HG02610 (cell line): ENCODE data around the gene MORC1.

ENCODE experiments used
- ATAC-seq: cut with Tn5 transposase; IDR thresholded peaks from one replicate; pipeline ENCODE4 v1.9.1; 2021; ENCODE audit warnings: mild to moderate bottlenecking, moderate library complexity; ENCODE audit not compliant: unreplicated experiment

Gene MORC1

DNA sequence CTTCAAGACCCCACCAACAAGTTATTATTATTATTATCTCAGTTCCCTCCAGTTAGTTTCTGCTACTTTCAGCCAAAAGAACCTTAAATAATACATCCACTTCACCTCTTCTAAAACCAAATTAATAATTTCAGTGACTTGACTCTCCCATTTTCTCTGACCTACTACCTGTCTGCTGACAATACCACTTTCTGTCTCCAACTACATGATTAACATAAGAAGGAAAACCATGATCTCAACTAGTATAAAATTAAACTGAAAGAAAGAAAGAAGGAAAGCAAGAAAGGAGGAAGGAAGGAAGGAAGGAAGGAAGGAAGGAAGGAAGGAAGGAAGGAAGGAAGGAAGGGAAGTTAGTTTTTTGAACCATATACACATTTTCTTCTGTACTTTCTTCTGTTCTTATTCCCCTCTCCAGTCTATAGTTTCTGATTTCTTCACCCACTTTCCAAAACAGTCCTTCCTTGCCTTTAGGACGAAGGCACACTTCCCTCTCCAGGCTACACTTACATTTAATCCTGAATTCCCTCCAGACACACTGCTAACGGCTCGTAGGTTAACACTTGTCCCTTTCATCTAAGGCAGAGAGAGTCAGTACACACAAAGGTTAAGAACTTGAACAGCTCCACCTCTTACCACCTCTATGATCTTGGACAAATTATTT, 84.8 kb downstream of the MORC1 start:
- no peak for ATAC-seq

DNA sequence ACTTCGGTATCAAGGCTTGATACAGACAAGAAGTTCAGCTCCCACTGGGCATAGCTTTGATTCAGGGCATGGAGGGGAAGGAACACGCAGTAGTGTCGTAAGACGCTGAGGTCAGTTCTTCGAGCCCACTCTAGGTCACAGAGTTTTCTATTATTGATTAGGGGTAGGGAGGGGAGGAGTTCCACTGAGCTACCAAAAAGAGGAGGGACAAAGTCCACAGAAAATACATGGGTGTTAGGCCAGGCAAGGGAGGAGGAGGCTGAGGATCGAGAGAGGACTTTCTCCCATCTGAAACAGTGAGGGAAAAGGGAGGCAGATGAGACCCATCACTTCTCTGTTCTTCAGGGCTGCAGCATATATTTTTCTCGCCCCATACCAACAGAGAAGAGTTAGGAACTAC, 89.2 kb downstream of the MORC1 start:
- no peak for ATAC-seq

DNA sequence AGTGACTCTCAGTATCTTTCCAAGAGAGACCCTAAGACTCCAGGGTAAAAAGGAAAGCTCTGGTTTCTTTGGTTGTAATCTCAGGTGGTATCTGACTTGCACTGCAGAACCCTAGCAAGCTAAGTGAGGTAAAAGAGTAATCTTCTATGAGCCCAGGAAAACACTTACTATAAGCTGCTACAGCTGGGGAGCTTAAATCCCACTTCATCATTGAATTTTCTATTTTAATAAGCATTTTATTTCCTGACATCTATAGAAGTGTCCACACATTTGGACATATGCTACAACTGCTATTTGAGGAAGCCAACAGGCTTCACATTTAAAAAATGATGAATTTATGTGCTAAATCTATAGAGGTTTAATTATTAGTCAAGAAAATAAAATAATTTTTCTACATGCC, 91.1 kb downstream of the MORC1 start:
- ATAC-seq = no peak

DNA sequence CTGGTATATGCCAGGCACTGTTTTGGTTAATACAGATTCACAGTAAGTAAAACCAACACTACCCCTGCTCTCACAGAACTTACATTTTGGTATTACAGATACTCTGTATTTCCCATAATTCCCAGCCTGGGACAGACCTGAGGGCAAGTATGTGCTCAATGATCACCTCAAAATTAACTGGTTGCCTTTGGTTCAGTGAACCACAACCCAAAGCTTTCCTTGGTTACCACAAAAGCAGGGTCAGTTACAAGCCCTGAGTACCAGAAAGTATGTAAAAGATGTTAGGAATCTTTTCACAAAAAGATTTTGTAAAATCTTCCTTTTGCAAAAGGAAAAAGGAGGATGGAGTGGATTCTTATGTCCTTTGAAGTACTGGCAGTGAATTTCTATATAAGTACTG, 92.0 kb downstream of the MORC1 start:
- ATAC-seq = no peak

DNA sequence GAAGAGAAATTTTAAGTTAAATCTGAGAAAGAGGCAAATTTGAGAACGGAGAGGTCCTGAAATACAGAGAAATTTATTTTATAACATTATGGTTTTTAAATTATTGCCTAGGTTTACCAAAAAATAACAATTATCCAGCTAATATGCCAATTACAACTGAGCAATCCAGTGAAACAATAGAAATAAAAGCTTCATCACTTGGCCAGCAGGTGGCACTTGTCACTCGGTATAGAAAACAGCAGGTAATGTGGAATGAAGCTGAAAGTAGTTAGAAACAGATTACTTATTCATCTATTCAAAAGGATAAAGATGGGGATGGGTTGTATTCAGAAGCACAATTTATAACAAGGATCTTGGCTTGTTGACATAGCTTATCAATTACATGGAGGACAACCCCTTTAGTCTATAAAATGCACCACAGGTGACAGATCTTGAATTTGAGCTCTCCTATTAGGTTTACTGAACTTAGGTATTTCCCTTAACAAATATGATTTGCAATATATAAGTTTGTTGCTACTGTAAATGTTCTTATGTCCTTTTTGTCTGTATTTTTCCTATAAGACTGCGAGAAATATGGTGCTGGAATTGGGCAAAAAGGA, 94.2 kb downstream of the MORC1 start:
- peak; percentile 76 for ATAC-seq

DNA sequence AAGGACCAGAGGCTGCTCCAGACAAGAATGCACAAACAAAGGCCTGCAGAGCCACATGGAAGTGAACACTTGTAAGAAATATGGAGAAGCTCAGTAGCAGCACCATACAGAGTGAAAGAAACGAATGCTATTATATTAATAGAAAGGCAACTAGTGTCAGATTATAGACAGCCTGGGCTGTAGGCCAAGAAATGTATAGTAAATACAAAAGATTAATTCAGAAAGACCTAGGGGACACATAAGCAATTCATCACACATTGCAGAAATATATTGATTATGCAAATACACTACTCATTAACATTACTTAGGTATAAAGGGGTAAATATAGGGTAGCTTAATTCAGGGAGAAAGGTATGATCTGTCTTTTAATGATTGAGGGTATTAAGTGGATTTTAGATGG, 94.8 kb downstream of the MORC1 start:
- no peak for ATAC-seq

DNA sequence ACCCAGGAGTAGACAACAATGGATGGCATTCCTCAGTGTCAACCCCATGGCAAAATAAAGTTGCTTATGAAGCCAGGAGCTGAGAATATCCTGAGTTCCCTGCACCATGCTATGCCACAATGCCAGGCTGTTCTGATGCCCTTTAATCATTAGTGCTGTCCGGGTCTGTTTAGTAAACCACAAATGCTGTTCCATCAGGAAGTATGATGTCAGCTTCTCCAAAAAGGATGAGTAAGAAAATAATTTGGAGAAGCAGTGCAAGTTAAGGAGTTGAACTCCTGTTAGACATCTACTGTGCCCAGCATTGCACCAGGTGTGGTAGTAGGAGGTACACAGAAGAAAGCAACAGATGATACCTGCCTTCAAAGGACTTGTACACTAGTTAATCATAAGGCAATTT, 96.4 kb downstream of the MORC1 start:
- no peak for ATAC-seq

DNA sequence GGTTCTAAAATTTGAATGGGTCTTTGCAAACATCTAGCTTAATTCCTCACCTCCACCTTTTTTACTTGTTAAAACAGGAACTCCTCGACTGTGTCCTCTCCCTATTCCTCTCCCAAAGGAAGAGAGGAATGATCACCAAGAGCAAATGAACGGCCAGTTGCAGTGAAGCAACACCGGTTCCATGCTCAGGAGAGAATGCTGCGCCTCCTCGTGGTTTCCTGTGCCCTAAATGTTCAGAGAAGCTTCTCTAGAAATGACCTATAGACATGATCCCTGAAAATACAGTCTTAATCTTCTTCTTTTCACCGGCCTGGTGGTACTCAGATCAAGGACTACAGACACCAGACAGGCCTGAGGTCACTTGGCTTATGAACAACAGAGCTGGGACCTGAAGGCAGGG, 99.1 kb downstream of the MORC1 start:
- ATAC-seq = no peak

DNA sequence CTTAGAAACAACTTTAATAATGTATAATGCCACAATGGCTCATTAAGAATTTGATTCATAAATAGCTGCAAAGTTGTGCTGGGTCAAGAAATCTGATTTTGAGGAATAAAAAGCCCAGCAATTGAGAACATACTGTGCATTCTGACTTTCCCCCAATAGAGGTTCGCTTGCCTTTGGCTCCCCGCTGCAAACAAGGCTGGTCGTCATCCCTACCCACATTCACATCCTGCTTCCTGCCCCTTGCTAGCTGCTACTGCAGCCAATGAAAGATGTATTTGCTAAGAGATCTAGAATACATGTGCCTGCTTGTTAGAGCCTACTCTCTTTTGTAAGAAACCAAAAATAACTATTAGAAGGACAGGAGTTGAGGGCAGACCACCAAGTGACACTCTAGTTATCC, 112.5 kb downstream of the MORC1 start:
- no peak for ATAC-seq

DNA sequence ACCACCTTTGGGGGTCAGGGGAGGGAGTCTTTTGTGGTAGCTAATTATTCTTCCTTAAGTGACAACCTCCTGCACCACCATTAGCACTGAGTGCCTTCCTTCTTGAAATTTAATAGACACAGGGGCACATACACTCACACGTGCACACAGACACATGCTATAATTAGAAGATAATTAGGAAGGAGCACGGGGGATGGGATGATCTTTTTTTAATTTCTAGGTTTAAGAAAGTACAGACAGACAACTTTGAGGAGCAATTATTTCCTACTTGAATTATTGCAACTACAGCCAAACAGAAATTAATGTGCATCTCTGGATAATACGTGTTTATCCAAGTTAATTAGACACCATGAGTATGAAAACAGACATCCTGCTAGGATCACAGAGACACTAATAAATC, 119.5 kb downstream of the MORC1 start:
- ATAC-seq = no peak

DNA sequence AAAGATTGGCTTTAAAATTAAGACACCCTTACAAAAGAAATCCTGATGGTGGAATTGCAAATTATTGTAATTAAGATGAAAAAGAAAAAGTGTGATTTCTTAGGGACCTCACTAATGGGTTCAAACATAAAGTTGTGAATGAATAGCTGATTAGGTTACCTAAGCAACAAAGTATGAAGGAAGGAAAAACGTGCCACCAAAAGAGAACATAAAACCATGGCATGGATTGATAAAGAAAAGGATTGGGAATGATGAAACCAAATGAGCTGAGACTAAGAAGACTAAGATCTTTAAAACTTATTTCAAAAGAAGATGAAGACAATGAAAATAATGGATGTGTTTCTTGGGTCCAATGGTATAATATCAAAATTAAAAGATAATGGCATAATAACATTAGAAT, 132.1 kb downstream of the MORC1 start:
- no peak for ATAC-seq

DNA sequence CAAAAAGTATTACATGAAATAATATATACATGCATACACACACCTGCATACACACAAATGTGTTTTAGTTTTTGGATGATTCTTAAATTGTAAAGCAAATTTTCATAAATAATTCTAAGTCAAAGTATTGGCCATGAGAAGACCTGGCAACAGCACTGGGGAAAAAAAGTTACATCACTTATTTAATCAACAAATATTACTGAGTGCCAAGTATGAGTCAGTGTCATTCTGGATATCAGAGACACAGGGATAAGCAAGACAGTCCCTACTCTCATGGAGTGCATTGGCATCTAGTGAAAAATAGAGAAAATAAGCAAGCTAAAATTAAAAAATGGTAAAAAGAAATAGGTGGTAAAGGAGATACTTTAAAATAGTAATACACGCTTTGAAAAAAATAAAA, 134.9 kb downstream of the MORC1 start:
- no peak for ATAC-seq

DNA sequence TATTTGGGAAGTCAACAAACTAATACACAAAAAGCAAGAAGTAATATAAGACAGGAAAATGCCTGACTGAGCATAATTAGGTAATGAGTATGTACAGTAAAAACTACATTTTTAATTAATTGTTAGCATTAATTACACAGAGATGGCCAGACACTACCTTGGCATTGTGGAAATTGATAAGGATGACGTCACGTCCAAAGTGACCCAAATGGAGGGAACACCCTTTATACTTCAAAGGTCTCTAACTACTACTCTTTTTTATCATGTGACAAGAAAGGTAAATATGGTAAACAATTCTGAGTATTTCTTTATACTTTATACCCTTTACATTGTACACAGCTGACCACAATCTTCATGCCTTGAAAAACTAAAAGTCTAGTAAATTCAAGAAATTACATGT, 141.9 kb downstream of the MORC1 start:
- ATAC-seq = no peak

DNA sequence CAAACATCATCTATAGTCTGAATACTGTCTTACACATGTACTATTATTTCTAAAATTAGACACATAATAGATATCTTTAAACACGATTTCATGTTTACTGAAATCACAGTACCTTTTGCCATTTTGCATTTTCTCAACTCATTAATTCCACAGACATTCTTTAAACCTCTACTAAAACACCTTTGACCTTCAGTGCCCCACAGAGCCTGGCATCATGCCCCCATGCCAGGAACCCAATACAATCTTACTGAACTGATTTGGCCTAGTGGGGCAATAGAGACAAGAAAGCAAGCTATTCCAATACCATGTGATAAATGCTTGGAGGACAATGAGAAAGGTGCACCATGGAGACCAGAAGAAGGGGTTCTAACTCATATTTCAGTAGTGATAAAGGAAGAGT, 144.9 kb downstream of the MORC1 start:
- ATAC-seq = no peak

DNA sequence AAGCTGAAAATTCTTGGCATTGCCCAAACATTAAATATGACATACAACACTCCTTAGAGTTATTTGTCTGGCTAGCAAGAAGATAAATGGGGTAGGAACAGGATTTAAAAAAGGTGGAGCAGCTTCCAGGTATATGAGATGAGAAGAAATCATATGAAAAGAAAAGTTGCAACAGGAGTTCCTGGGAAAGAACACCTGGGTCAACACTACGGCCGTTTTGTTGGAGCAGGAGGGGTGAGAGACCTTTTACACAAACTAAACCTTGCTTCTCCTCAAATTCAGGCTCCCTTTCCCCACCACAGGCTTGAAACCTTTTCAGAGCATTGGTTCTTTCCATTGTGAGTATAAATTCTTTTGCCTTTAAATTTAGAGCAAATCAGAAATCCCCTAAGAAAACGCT, 145.5 kb downstream of the MORC1 start:
- ATAC-seq = no peak

DNA sequence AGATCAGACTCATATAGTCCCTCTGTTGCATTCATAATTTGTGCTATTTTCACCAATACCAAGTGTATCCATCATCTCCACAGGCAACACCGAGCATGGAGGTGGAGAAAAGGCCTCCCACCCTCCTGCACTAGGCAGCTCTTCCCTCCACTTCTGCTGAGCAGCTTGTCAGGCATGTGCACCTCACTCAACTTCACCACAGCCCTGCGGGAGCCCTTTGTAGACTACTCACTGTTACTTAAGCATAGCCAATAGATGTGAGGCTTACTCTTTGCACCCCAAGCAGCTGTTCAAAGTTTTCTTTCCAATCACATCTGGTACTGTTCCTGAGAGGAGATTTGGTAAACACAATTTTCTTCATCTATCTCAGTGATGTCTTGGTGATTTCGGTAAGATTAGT, 147.4 kb downstream of the MORC1 start:
- ATAC-seq = no peak

DNA sequence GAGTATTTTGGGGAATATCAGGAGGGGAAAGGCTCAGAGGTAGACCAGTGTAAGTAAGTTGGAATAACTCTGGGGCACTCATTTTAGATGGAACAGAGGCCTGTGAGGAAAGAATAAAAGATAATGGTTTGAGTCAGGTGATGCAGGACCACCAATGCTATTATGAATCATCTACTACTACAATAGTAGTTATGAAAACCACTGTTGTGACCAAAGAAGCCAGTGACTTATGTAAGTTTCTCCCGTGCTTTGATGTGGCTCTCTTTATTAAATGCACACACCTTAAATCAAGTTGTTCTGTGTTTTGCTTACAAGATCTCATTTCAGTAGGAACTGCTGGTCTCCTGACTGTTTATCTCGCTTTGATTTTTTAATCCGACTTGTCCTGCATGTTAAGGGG, 151.2 kb downstream of the MORC1 start:
- ATAC-seq = peak; percentile 71

DNA sequence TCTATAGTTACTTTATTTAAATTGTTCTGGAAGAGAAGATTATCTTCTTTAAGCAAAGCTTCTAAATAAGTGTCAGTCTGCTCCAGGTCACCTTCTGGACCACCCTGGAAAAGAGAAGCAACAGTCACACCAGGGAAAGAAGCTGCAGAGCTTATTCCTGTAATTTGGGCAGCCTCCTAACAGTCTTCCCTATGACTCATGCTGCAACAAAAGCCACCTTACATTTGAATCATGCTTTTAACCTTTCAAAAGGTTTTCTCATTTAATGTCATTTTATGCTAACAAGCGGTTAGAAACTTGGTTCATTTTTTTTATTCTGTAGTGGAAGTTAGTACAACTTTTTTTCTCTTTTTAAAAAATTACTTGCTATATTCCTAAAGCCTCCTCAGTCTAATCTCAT, 158.9 kb downstream of the MORC1 start:
- no peak for ATAC-seq

DNA sequence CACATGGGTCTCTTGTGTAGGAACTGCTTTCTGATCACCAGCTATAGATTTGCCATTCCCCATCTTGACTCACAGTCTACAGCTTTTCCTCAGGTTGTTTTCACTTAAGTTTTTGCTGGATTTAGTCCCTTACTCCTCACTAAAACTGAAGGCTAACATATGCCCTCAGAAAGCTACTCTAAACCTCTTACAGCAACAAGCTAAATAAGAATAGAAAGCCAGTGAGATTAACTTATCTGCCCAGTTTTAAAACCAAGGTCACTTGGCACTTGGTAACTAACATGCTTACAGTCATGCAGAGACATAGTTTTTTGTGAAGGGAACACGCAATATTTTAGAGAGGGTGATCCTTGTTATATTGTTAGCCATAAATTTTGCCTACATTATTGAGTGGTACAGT, 164.2 kb downstream of the MORC1 start, which contains the start of gene GUCA1C:
GUCA1C (minus strand) TSS at position 180 of the 400 bp plus-strand sequence; CDS start at position 63, 117 bp downstream.
- ATAC-seq = no peak

DNA sequence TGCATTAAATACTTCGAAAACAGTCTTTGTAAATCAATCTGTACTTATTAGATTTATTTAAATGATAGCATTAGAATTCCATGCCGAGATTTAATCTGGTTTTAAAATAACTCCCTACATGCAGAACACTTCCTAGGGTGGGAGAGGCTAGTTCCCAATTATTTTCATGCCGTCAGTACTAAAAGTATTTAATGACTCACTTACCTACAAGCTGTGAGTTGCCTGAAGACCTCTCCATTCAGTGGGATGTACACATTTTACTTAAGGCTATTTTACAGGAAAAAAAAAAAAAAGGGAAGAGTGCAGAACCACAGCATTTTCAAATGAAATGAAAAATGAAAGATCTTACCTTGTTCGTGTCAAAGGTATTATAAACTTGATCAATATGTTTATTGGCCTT, 164.7 kb downstream of the MORC1 start:
- ATAC-seq = no peak

DNA sequence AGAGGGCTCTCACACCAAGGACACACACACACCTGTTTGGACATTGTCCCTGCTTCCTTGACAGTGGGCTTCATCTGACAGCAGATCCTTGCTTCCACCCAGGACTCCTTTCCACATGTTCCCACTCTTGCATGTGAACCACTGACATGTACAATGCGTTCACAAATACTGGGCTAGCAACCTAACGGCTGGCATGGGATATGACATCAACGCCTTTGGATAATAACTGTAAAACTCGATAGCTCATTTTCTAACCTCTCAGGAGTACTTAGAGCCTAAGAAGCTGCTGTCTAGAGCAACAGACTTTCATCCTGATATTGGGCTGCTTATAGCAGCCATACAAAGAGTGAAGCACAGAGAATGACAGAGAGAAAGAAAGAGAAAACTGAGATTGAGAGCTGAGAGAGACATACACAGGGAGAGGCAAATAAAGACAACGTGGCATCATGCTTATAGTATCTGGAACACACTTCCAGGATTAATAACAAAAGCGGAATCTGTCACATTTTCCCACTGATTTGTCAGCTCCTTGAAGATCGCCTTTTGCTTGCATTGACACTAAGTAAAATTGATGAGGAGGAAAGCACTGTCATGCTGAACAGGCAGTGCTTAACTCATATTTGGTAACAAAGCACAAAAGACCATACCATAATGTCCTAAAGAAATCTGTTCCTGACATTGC, 166.0 kb downstream of the MORC1 start:
- ATAC-seq = no peak

DNA sequence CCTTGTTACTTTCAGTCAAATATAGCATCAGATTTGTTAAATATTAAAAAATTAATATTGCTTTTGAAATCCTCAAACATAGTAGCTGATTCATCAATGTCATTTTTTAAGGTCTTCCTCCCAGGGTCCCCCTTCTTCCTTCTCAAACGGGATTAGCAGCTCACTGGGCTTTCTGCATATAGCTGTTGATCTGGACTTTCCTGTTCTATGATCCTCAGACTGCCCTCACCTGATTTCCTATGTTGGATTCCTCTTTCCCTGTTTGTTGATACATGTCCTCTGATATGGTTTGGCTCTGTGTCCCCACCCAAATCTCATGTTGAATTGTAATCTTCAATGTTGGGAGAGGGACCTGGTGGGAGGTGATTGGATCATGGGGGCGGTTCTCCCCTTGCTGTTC, 170.1 kb downstream of the MORC1 start:
- ATAC-seq = no peak
